ENCODE data around the gene FBXL16. TPM values are rescaled to one million over a fixed set of nuclear protein-coding genes. Genes with fewer than 3 reads are reported as not detected.

The FBXL16 gene
- total and polyA plus RNA-seq, 11 donors = 0.03 to 1.00 (median 0.59) TPM; not detected in 6

GRCh38 chr16:751152-752006 is 45.8 kb upstream of the FBXL16 start:
- WGBS, 4 donors = 59 to 69% (median 62%) methylated on average over 38 to 39 of the region's 39 CpGs
- peaks cover 0 to 12% (median 0%) of the 10 kb centered on the region in 12 donors for H3K4me1 ChIP-seq
- H3K27ac ChIP-seq = no peak overlapping the region
- peaks cover 0 to 13% (median 0%) of the 10 kb centered on the region in 9 donors for H3K27me3 ChIP-seq
- peak; percentile 79 to 92 (median 84) for ATAC-seq
- H3K36me3 ChIP-seq = no peaks in the 10 kb centered on the region
- H3K9me3 ChIP-seq = no peaks in the 10 kb centered on the region
- peak in 3 of 5 donors; percentile 5 to 56 (median 54) for DNase-seq
- intact Hi-C loops (cut with DNase I) = no loop called here
- no peak overlapping the region for H3K4me3 ChIP-seq
- TF ChIP-seq POLR2A (IDR thresholded peaks at IDR 0.05) (no peak), CTCF (IDR thresholded peaks at IDR 0.05) (no peak)

GRCh38 chr16:750485-750884 is 44.9 kb upstream of the FBXL16 start:
- H3K27me3 ChIP-seq = peaks cover 0 to 13% (median 0%) of the 10 kb centered on the region in 9 donors
- H3K9me3 ChIP-seq = no peaks in the 10 kb centered on the region
- intact Hi-C loops (cut with DNase I) = no loop called here
- H3K4me3 ChIP-seq = no peak overlapping the region
- no peak for TF ChIP-seq CTCF (IDR thresholded peaks at IDR 0.05)
- no peak for TF ChIP-seq POLR2A (IDR thresholded peaks at IDR 0.05)
- H3K36me3 ChIP-seq = no peaks in the 10 kb centered on the region
- H3K27ac ChIP-seq = no peak overlapping the region
- H3K4me1 ChIP-seq = peaks cover 0 to 12% (median 0%) of the 10 kb centered on the region in 12 donors
- DNase-seq = no peak
- ATAC-seq = no peak
- 48 to 68% (median 55%) methylated on average over 8 to 9 of the region's 9 CpGs for WGBS, 4 donors

GRCh38 chr16:749010-749409 is 43.4 kb upstream of the FBXL16 start:
- no peak for DNase-seq

More at GRCh38 chr16:749010-749409, 43.4 kb upstream of the FBXL16 start:
- H3K4me1 ChIP-seq = peaks cover 0 to 3% (median 0%) of the 10 kb centered on the region in 12 donors
- no peaks in the 10 kb centered on the region for H3K9me3 ChIP-seq
- no peak overlapping the region for H3K27ac ChIP-seq
- H3K36me3 ChIP-seq = no peaks in the 10 kb centered on the region
- H3K4me3 ChIP-seq = no peak overlapping the region
- intact Hi-C loops (cut with DNase I) = loop anchor here in 1 of 10 donors (5.0 kb wide), 1 partner anchor 37 kb away; no protein-coding TSS in a partner anchor
- TF ChIP-seq POLR2A (IDR thresholded peaks at IDR 0.05) (no peak), CTCF (IDR thresholded peaks at IDR 0.05) (no peak)
- 72 to 94% (median 80%) methylated on average over 6 of the region's 6 CpGs for WGBS, 4 donors
- H3K27me3 ChIP-seq = peaks cover 0 to 28% (median 0%) of the 10 kb centered on the region in 9 donors
- no peak for ATAC-seq
